Measurements from ENCODE around the gene SUPT20H. TPM values are rescaled to one million over a fixed set of nuclear protein-coding genes. Genes with fewer than 3 reads are reported as not detected.

Gene SUPT20H
- total and polyA plus RNA-seq, 2 experiments from 2014 or later, result 47.5 to 58.3 TPM

- Histone ChIP-seq H3K9me2 (replicated peaks; ENCODE audit: insufficient read depth) (no peaks in the 10 kb centered on the region), H2AFZ (no peak overlapping the region), H3K4me1 (ENCODE audit: insufficient read depth) (no peaks in the 10 kb centered on the region), H3K36me3 (replicated peaks; ENCODE audit: insufficient read depth, low read depth) (peaks cover 4% of the 10 kb centered on the region), H3K4me2 (no peak overlapping the region), H3K4me3 (no peak overlapping the region), H3K79me2 (no peaks in the 10 kb centered on the region), H4K20me1 (ENCODE audit: insufficient read depth, poor library complexity, severe bottlenecking) (no peaks in the 10 kb centered on the region), H3K9me3 (ENCODE audit: low read depth) (no peaks in the 10 kb centered on the region), H3K27ac (no peak overlapping the region), H3K27me3 (no peaks in the 10 kb centered on the region)
- TF ChIP-seq EZH2 (IDR thresholded peaks at IDR 0.05; ENCODE audit: borderline replicate concordance), result no peak
- no peak for TF ChIP-seq EZH2phosphoT487 (IDR thresholded peaks at IDR 0.05; ENCODE audit: low read depth, severe bottlenecking, unreplicated experiment)
- TF ChIP-seq CTCF (IDR thresholded peaks at IDR 0.05; ENCODE audit: poor library complexity), result no peak
- WGBS (ENCODE audit: low lambda C conversion rate, missing lambda C conversion rate), result 92% methylated on average over 2 of the region's 2 CpGs
- no peak for DNase-seq (ENCODE audit: low spot score)
Observed at GRCh38 chr13:37011788-37012187, 47.7 kb downstream of the SUPT20H start.

DNA sequence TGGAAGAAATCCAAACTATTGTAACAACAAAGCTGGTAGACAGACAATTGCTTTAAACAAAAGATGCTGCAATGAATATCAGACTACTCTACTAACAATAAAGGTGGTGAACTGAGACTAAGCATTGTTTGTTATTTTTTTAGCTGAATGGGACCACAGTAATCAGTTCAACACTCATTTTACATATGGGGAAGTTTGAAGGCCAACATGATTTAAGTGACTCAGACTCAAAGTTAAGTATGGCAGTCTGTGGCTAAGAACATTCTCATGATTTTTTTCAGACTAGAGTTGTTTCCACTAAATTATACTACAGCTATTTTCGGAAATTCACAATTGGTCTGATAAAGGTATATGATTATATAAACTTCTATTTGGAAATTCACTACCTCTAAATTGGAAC, 48.5 kb downstream of the SUPT20H start:
- H3K9me2 ChIP-seq (replicated peaks; ENCODE audit: insufficient read depth), result no peaks in the 10 kb centered on the region
- WGBS (ENCODE audit: low lambda C conversion rate, missing lambda C conversion rate), result 92% methylated on average over 1 of the region's 1 CpG
- no peaks in the 10 kb centered on the region for H4K20me1 ChIP-seq (ENCODE audit: insufficient read depth, poor library complexity, severe bottlenecking)
- H3K27ac ChIP-seq, result no peak overlapping the region
- H3K4me1 ChIP-seq (ENCODE audit: insufficient read depth), result no peaks in the 10 kb centered on the region
- H3K4me2 ChIP-seq, result no peak overlapping the region
- peaks cover 4% of the 10 kb centered on the region for H3K79me2 ChIP-seq
- H2AFZ ChIP-seq, result no peak overlapping the region
- DNase-seq (ENCODE audit: low spot score), result no peak
- TF ChIP-seq EZH2 (IDR thresholded peaks at IDR 0.05; ENCODE audit: borderline replicate concordance), result no peak
- TF ChIP-seq EZH2phosphoT487 (IDR thresholded peaks at IDR 0.05; ENCODE audit: low read depth, severe bottlenecking, unreplicated experiment), result no peak
- no peak for TF ChIP-seq CTCF (IDR thresholded peaks at IDR 0.05; ENCODE audit: poor library complexity)
- H3K27me3 ChIP-seq, result no peaks in the 10 kb centered on the region
- no peaks in the 10 kb centered on the region for H3K9me3 ChIP-seq (ENCODE audit: low read depth)
- no peak overlapping the region for H3K4me3 ChIP-seq
- no peaks in the 10 kb centered on the region for H3K36me3 ChIP-seq (replicated peaks; ENCODE audit: insufficient read depth, low read depth)

DNA sequence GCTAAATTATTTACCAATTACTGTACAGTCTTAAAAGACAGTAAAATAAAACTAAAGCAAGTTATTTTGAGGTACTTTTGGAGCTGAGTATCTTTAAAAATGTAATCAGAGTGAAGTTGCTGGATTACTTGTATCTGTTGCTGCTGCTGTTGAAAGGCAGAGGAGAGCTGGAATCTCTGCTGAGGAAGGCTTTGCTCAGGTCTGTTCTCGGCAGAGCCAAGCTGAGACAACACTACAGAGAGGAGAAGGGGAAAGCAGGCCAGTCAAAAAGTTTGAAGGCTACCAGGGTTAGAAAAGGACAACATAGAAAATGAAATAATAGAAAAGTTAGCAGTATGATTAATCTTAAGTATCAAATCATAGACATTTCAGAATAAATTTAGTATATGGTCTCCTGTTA, 49.1 kb downstream of the SUPT20H start:
- H4K20me1 ChIP-seq (ENCODE audit: insufficient read depth, poor library complexity, severe bottlenecking), result no peaks in the 10 kb centered on the region
- H3K9me2 ChIP-seq (replicated peaks; ENCODE audit: insufficient read depth), result no peaks in the 10 kb centered on the region
- H3K4me3 ChIP-seq, result no peak overlapping the region
- WGBS (ENCODE audit: low lambda C conversion rate, missing lambda C conversion rate), result 84% methylated on average over 1 of the region's 1 CpG
- H3K27ac ChIP-seq, result no peak overlapping the region
- no peak overlapping the region for H2AFZ ChIP-seq
- H3K79me2 ChIP-seq, result peaks cover 4% of the 10 kb centered on the region
- no peak overlapping the region for H3K4me2 ChIP-seq
- no peak for DNase-seq (ENCODE audit: low spot score)
- H3K27me3 ChIP-seq, result no peaks in the 10 kb centered on the region
- no peaks in the 10 kb centered on the region for H3K9me3 ChIP-seq (ENCODE audit: low read depth)
- no peaks in the 10 kb centered on the region for H3K4me1 ChIP-seq (ENCODE audit: insufficient read depth)
- TF ChIP-seq EZH2phosphoT487 (IDR thresholded peaks at IDR 0.05; ENCODE audit: low read depth, severe bottlenecking, unreplicated experiment) (no peak), EZH2 (IDR thresholded peaks at IDR 0.05; ENCODE audit: borderline replicate concordance) (no peak), CTCF (IDR thresholded peaks at IDR 0.05; ENCODE audit: poor library complexity) (no peak)
- H3K36me3 ChIP-seq (replicated peaks; ENCODE audit: insufficient read depth, low read depth), result no peaks in the 10 kb centered on the region

DNA sequence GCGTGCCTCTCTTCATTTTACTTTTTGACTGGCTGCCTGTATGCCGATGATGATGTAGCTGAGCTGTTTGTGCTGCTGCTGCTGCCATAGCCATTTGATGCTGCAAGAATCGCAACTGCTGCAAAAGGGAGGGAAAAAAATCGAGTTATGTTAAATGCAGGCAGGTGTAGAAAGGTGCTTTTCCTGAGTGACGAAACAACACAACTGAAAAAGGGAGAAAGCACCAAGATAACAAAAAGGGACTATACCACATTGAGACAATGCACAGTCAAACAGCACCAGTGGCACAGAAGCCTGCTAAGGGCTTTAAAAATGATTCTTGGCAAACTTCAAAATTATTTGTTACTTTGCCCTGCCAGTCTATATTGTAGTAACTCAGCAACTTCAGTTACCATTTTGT, 49.8 kb downstream of the SUPT20H start:
- H3K79me2 ChIP-seq, result peaks cover 4% of the 10 kb centered on the region
- no peaks in the 10 kb centered on the region for H4K20me1 ChIP-seq (ENCODE audit: insufficient read depth, poor library complexity, severe bottlenecking)
- 97% methylated on average over 5 of the region's 5 CpGs for WGBS (ENCODE audit: low lambda C conversion rate, missing lambda C conversion rate)
- H3K4me1 ChIP-seq (ENCODE audit: insufficient read depth), result no peaks in the 10 kb centered on the region
- no peak for DNase-seq (ENCODE audit: low spot score)
- no peak overlapping the region for H3K4me2 ChIP-seq
- no peaks in the 10 kb centered on the region for H3K27me3 ChIP-seq
- no peaks in the 10 kb centered on the region for H3K9me2 ChIP-seq (replicated peaks; ENCODE audit: insufficient read depth)
- no peak overlapping the region for H3K27ac ChIP-seq
- H3K4me3 ChIP-seq, result no peak overlapping the region
- H3K36me3 ChIP-seq (replicated peaks; ENCODE audit: insufficient read depth, low read depth), result no peaks in the 10 kb centered on the region
- H3K9me3 ChIP-seq (ENCODE audit: low read depth), result no peaks in the 10 kb centered on the region
- no peak overlapping the region for H2AFZ ChIP-seq
- TF ChIP-seq EZH2phosphoT487 (IDR thresholded peaks at IDR 0.05; ENCODE audit: low read depth, severe bottlenecking, unreplicated experiment), result no peak
- TF ChIP-seq EZH2 (IDR thresholded peaks at IDR 0.05; ENCODE audit: borderline replicate concordance), result no peak
- no peak for TF ChIP-seq CTCF (IDR thresholded peaks at IDR 0.05; ENCODE audit: poor library complexity)
